Body of pancreas (tissue), 4 donors: Measurements from ENCODE around the gene MYOM1. TPM values are rescaled to one million over a fixed set of nuclear protein-coding genes. Genes with fewer than 3 reads are reported as not detected.

ENCODE experiments used
- ATAC-seq: fragments of 150-250 bp; one replicate; pipeline ENCODE4 v1.9.1; 2016
- DNase-seq, 4 donors: peaks; one replicate each; pipeline ENCODE4 v3.0.0-alpha.2; 2019
- H3K27ac ChIP-seq, 4 donors: fragments of 200-600 bp; sonication (generic); 1 replicate in 3 of 4; 2 replicates in 1 of 4; pipeline versions ENCODE4 v1.5.1 to v1.6.1; 2016 to 2019; ENCODE audit warnings: mild to moderate bottlenecking in 1 of 4, mixed read lengths in 1 of 4, moderate library complexity in 1 of 4
- H3K27me3 ChIP-seq, 2 donors: fragments of 200-600 bp; sonication (generic); one replicate each; pipeline ENCODE4 v1.6.0; 2016; ENCODE audit warnings: mild to moderate bottlenecking in 1 of 2
- H3K36me3 ChIP-seq, 2 donors: fragments of 200-600 bp; sonication (generic); replicated peaks in 1 of 2; 2 replicates each; pipeline ENCODE4 v1.5.1; 2016; ENCODE audit warnings: low read depth in 2 of 2; ENCODE audit not compliant: insufficient read depth in 1 of 2
- H3K4me1 ChIP-seq: fragments of 200-600 bp; sonication (generic); one replicate; pipeline ENCODE4 v1.6.0; 2016
- H3K4me3 ChIP-seq, 2 donors: fragments of 200-600 bp; sonication (generic); 1 replicate in 1 of 2; 2 replicates in 1 of 2; pipeline ENCODE4 v1.5.1; 2016 to 2019
- H3K9me3 ChIP-seq, 3 donors: fragments of 200-600 bp; sonication (generic); 1 replicate in 2 of 3; 2 replicates in 1 of 3; pipeline ENCODE4 v1.5.1; 2016
- POLR2A ChIP-seq, 3 donors: fragments of 450-650 bp; IDR thresholded peaks; one replicate each; pipeline ENCODE4 v1.6.1; 2016; ENCODE audit warnings: antibody characterized with exemption in 3 of 3, mild to moderate bottlenecking in 2 of 3
- WGBS, 2 donors: methylation state at CpG; one replicate each; pipeline ENCODE4 v1.1.5; 2017; 5-methylcytosine and 5-hydroxymethylcytosine counted together
- intact Hi-C: fragments of 100-400 bp; cut with DNase I; formaldehyde crosslinking; loops from one replicate; pipeline ENCODE4 v1.15.1; 2023
- total RNA-seq, 2 donors: library from RNA; depleted of rRNA; stranded (reverse); fragments of >200 nt; gene quantifications; one replicate each; pipeline ENCODE4 v1.1.0, GENCODE V29; 2016
- TF ChIP-seq, protein P1 (sequence below), 7 experiments: fragments of 450-650 bp in 4 of 7; fragments of 200-600 bp in 3 of 7; sonication (generic) in 3 of 7; IDR thresholded peaks; one replicate each; pipeline ENCODE4 v1.5.1; 2016 to 2019; ENCODE audit warnings: antibody characterized with exemption in 7 of 7

MYOM1 gene
- total RNA-seq, 2 donors from 2014 or later, result 10.9 to 21.8 TPM

DNA sequence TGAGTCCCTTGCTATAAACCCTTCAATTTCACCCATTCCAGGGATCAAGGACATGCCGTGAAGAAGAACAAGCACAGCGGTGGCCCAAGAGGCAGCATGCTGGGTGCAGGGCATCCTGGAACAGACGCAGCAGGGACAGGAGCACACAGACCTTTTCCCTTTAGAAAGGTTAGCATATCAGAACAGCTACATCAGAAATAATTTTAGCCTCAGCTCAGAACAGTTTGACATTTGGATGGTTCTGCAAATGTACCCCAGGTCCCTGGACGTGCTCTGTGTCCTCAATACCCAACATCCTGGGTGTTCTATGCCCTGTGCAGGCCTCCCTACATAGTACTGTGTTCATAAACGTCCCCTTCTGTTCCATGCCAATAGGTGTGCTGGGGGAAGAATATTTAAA, 80.4 kb downstream of the MYOM1 start:
- intact Hi-C loops, result no loop called here
- 88 to 92% methylated on average over 5 of the region's 5 CpGs for WGBS, 2 donors

DNA sequence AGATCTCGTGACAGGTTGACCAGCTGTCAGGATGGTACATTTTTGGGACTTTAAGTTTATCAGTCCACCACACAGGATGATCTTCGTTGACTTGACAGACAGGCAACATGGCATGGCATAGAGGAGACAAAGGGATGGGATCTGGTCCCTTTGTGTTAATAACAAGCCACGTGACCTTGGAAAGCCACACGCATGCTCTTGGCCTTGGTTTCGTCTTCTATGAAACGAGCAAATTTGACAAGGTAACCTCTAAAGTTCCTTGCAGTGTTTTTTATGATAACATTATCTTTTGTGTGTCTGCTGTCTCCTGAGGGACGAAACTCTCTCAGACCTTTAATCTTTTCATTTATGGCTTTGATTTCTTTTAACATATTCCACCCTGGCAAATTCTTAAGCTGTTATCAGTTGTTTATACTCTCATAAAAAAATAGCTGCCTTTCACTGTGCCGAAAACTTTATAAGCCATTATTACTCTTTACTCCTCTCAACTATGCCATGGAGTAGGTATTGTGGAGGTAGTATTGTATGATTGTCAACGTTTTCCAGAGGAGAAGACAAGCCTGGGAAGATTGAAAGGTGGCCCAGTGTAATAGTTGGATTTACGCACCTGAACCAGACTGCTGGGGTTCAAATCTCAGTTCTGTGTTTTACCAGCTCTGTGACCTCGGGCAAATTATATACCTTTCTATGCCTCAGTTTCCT, 81.3 kb downstream of the MYOM1 start:
- H3K4me1 ChIP-seq, result peaks cover 32% of the 10 kb centered on the region
- no peak overlapping the region for H3K4me3 ChIP-seq
- DNase-seq (no peak), ATAC-seq (peak; percentile 42)
- H3K9me3 ChIP-seq, result no peaks in the 10 kb centered on the region
- WGBS, 2 donors, result 44 to 45% methylated on average over 11 of the region's 11 CpGs
- H3K27me3 ChIP-seq, result no peaks in the 10 kb centered on the region
- H3K27ac ChIP-seq, result peak overlapping the region in 2 of 4 donors; percentile 13 to 14
- no peaks in the 10 kb centered on the region for H3K36me3 ChIP-seq
- intact Hi-C loops, result no loop called here
- no peak for TF ChIP-seq POLR2A (IDR thresholded peaks at IDR 0.05)
- TF ChIP-seq, protein P1, sequence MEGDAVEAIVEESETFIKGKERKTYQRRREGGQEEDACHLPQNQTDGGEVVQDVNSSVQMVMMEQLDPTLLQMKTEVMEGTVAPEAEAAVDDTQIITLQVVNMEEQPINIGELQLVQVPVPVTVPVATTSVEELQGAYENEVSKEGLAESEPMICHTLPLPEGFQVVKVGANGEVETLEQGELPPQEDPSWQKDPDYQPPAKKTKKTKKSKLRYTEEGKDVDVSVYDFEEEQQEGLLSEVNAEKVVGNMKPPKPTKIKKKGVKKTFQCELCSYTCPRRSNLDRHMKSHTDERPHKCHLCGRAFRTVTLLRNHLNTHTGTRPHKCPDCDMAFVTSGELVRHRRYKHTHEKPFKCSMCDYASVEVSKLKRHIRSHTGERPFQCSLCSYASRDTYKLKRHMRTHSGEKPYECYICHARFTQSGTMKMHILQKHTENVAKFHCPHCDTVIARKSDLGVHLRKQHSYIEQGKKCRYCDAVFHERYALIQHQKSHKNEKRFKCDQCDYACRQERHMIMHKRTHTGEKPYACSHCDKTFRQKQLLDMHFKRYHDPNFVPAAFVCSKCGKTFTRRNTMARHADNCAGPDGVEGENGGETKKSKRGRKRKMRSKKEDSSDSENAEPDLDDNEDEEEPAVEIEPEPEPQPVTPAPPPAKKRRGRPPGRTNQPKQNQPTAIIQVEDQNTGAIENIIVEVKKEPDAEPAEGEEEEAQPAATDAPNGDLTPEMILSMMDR (IDR thresholded peaks at IDR 0.05), result no peak

More for the DNA sequence above, 80.4 kb downstream of the MYOM1 start:
- H3K27ac ChIP-seq, result no peak overlapping the region
- no peaks in the 10 kb centered on the region for H3K9me3 ChIP-seq
- ATAC-seq (no peak), DNase-seq (no peak)
- H3K4me3 ChIP-seq, result no peak overlapping the region
- TF ChIP-seq, protein P1 (IDR thresholded peaks at IDR 0.05), result no peak
- TF ChIP-seq POLR2A (IDR thresholded peaks at IDR 0.05), result no peak
- no peaks in the 10 kb centered on the region for H3K36me3 ChIP-seq
- peaks cover 32% of the 10 kb centered on the region for H3K4me1 ChIP-seq
- no peaks in the 10 kb centered on the region for H3K27me3 ChIP-seq

DNA sequence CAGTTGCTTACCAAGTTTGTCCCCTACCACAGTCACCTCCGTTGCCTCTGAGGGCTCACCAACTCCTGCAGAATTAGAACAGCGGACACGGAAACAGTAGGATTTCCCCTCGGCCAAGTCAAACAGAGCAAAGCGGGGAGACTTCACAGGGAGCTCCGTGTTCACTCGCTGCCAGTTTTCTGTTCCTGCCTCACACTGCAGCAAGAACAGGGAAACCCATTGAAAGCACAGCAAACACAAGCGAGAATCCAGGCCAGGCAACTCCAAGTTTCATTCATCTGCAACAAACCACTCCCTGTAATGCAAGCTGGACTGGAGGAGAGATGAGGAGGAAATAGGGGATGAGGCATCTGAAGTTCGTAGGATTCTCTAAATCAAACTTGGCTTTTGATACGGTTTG, 84.2 kb downstream of the MYOM1 start:
- no peaks in the 10 kb centered on the region for H3K9me3 ChIP-seq
- no peak for ATAC-seq
- DNase-seq, result no peak
- 91 to 92% methylated on average over 10 of the region's 10 CpGs for WGBS, 2 donors
- no peak overlapping the region for H3K4me3 ChIP-seq
- intact Hi-C loops, result no loop called here
- no peak overlapping the region for H3K27ac ChIP-seq
- TF ChIP-seq, protein P1 (IDR thresholded peaks at IDR 0.05), result no peak
- TF ChIP-seq POLR2A (IDR thresholded peaks at IDR 0.05), result no peak
- H3K36me3 ChIP-seq, result no peaks in the 10 kb centered on the region
- peaks cover 17% of the 10 kb centered on the region for H3K4me1 ChIP-seq
- no peaks in the 10 kb centered on the region for H3K27me3 ChIP-seq

DNA sequence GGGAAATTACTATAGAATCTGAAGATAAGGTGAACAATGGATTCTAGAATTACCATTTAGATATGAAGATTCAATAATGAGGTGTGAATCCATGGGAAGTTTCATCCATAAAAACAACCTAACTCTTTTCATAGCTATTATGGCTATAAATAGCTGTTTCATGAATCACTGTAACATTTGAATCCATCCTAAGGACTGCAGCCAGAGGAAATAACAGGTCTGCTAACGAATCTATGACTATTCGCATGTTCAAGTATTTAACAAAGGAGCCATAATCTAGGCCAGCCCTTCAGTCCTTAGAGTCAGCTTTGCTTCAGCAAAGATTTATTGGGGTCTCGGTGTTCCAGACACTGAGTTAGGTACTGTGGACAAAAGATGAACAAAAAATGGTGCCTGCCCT, 87.1 kb downstream of the MYOM1 start:
- ATAC-seq (no peak), DNase-seq (no peak)
- no peak overlapping the region for H3K4me3 ChIP-seq
- no peak for TF ChIP-seq POLR2A (IDR thresholded peaks at IDR 0.05)
- TF ChIP-seq, protein P1 (IDR thresholded peaks at IDR 0.05), result no peak
- WGBS, 2 donors, result 88 to 100% methylated on average over 3 of the region's 3 CpGs
- H3K27ac ChIP-seq, result no peak overlapping the region
- no peaks in the 10 kb centered on the region for H3K27me3 ChIP-seq
- intact Hi-C loops, result no loop called here
- no peaks in the 10 kb centered on the region for H3K36me3 ChIP-seq
- no peaks in the 10 kb centered on the region for H3K9me3 ChIP-seq
- no peaks in the 10 kb centered on the region for H3K4me1 ChIP-seq

DNA sequence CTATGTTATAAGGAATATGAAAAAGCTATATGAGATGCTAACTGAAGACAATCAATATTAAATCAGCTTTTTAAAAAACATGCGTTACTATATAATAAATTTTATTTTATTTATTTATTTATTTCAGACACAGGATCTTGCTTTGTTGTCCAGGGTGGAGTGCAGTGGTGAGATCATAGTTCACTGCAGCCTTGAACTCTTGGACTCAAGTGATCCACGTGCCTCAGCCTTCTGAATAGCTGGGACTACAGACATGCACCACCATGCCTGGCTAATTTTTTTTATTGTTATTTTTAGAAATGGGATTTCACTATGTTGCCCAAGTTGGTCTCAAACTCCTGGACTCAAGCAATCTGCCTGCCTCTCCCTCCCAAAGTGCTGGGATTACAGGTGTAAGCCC, 89.4 kb downstream of the MYOM1 start:
- Histone ChIP-seq H3K9me3 (no peaks in the 10 kb centered on the region), H3K4me1 (no peaks in the 10 kb centered on the region), H3K36me3 (no peaks in the 10 kb centered on the region), H3K4me3 (no peak overlapping the region), H3K27me3 (no peaks in the 10 kb centered on the region), H3K27ac (no peak overlapping the region)
- intact Hi-C loops, result no loop called here
- TF ChIP-seq, protein P1 (IDR thresholded peaks at IDR 0.05), result no peak
- TF ChIP-seq POLR2A (IDR thresholded peaks at IDR 0.05), result no peak
- WGBS, 2 donors, result 38 to 39% methylated on average over 2 of the region's 2 CpGs
- no peak for ATAC-seq
- DNase-seq, result no peak
